Measurements from ENCODE around the gene DOC2B. TPM values are rescaled to one million over a fixed set of nuclear protein-coding genes. Genes with fewer than 3 reads are reported as not detected.
"Not testable (repeated sequence)": the region's sequence is repeated elsewhere in the genome, so short reads cannot be mapped to it uniquely, and the experiment has no call there.

The DOC2B gene
- total RNA-seq, 1 donor from 2014 or later: 19.4 TPM

GRCh38 chr17:193426-193810 is 12.0 kb upstream of the DOC2B start:
- no peak for DNase-seq (ENCODE audit: extremely low read depth, low read depth, low spot score)

- DNase-seq (ENCODE audit: extremely low read depth, low read depth, low spot score): no peak
Observed at GRCh38 chr17:192666-193425, 11.4 kb upstream of the DOC2B start.

- no peak for DNase-seq (ENCODE audit: extremely low read depth, low read depth, low spot score)
Observed at GRCh38 chr17:189444-189843, 8.0 kb upstream of the DOC2B start.

- DNase-seq (ENCODE audit: extremely low read depth, low read depth, low spot score): no peak
Observed at GRCh38 chr17:187130-187529, 5.7 kb upstream of the DOC2B start.

GRCh38 chr17:185445-186138 is 4.1 kb upstream of the DOC2B start:
- no peak for DNase-seq (ENCODE audit: extremely low read depth, low read depth, low spot score)

- no peak for DNase-seq (ENCODE audit: extremely low read depth, low read depth, low spot score)
Observed at GRCh38 chr17:183021-183420, 1.6 kb upstream of the DOC2B start.

- no peak for DNase-seq (ENCODE audit: extremely low read depth, low read depth, low spot score)
Observed at GRCh38 chr17:182050-182751, 751 bp upstream of the DOC2B start.

GRCh38 chr17:180381-181244 is 837 bp downstream of the DOC2B start:
- no peak for DNase-seq (ENCODE audit: extremely low read depth, low read depth, low spot score)

- DNase-seq (ENCODE audit: extremely low read depth, low read depth, low spot score): no peak
Observed at GRCh38 chr17:179781-180380, 1.6 kb downstream of the DOC2B start.

DNA sequence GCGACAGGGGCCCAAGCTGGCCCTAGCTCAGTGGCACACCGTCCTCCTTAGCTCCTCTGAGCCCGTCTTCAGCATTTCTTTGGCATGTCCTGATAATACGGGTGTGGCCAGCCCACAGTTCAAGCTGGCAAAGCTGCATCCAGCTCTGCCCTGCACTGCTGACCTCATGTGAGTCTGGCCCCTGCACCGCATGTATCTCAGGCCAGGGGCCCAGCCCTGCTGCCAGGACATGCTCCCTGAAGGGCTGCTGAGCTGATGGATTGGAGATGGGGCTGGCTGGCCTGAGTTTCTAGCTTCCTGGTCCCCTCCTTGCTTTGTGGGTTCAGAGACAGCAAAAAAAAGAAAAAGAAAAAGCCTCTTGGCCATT is 2.4 kb downstream of the DOC2B start:
- no peak for DNase-seq (ENCODE audit: extremely low read depth, low read depth, low spot score)

- no peak for DNase-seq (ENCODE audit: extremely low read depth, low read depth, low spot score)
Observed at GRCh38 chr17:178292-179065, 3.0 kb downstream of the DOC2B start.

GRCh38 chr17:177762-178161 is 3.7 kb downstream of the DOC2B start:
- DNase-seq (ENCODE audit: extremely low read depth, low read depth, low spot score): no peak

- no peak for DNase-seq (ENCODE audit: extremely low read depth, low read depth, low spot score)
Observed at GRCh38 chr17:177155-177554, 4.3 kb downstream of the DOC2B start.

DNA sequence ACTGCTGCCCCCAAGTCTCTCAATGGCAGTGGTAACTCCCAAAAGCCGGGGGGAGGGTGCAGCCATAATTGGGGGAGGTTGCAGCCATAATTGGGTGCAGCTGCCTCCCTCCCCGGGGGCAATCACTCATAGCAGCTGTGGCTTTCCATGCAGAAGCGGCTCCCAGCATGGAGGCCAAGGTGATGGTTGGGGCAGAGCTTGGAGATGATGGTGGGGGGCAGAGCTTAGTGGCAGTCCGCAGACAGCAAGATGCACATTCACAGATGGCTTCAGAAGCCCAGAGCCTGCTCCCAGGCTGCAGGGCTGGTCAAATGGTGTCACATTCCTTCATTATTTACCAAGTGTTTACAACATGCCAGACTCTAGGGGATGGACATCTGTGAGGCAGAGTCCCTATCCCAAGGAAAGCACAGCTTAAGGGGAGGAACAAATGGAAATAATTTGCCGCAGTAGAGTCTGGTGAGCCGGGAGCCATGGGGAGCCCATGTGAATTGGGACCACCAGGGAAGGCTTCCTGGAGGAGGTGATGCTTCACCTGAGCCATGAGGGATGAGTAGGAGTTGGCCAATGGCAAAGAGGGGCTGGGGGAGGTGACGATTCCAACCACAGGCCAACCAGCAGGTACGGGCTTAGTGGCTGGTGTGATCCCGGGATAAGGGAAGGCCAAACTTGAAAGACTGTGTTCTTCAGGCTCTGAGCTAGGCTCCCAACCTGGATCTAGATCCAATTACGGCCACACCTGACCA is 8.1 kb downstream of the DOC2B start:
- no peak for DNase-seq (ENCODE audit: extremely low read depth, low read depth, low spot score)

DNA sequence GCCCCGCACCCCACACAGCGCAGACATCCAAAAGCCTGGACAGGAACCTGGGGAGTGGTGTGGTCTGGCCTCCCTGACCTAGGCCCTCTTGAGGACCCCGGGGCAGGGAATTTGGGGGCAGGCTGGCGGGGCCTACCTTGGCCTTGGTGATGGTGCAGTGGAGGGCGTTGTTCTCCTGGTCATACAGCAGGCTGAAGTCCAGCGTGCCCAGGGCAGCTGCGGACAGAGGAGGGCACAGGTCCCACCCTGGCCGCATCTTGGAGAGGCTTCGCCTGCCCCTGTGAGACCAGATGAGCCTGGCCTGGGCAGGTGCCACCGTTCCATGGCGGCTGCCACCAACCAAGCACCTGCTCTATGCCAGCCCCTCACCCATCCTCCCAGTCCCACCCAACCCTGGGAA is 9.0 kb downstream of the DOC2B start:
- no peak for DNase-seq (ENCODE audit: extremely low read depth, low read depth, low spot score)

GRCh38 chr17:171871-172270 is 9.6 kb downstream of the DOC2B start:
- DNase-seq (ENCODE audit: extremely low read depth, low read depth, low spot score): no peak

DNA sequence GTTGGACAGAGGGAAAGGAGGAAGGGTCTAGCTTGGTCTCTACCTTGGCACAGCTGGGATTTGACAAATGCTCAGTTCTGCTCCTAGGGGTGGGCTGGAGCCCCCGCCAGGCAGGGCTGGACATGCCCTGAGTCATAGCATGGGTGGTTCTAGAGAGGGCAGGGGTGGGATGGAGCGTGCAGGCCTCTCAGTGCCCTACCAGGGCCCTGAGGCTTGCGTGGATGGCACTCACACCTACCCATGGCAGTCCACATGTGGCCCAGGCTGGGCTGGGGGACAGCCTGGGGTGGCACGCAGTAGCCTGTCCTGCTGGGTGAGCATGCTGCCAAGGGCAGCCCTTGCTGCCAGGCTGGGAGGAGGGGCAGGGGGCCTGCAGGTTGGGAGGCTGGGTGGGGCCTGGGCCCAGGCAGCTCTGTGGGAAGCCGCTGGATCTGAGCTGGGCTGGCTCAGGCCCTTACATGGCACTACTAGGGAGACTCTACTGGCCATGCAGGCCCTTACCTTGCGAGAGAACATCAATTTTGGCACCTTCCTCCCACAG is 11.2 kb downstream of the DOC2B start:
- DNase-seq (ENCODE audit: extremely low read depth, low read depth, low spot score): no peak

DNA sequence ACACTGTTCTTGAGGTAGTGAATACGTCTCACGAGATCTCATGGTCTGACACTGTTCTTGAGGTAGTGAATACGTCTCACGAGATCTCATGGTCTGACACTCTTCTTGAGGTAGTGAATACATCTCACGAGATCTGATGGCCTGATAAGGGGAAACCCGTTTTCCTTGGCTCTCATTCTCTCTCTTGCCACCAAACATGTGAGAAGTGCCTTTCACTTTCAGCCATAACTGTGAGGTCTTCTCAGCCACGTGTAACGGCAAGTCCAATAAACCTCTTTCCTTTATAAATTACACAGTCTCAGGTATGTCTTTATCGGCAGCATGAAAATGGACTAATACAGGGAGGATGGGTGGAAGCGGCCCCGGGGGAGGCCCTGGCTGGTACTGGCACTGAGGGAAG is 12.8 kb downstream of the DOC2B start:
- DNase-seq (ENCODE audit: extremely low read depth, low read depth, low spot score): not testable (repeated sequence)

- no peak for DNase-seq (ENCODE audit: extremely low read depth, low read depth, low spot score)
Observed at GRCh38 chr17:165939-166338, 15.5 kb downstream of the DOC2B start.
